PFSK-1 (cell line): ENCODE results near the gene SCN8A.

ENCODE experiments used
- POLR2AphosphoS5 ChIP-seq: IDR thresholded peaks from 2 replicates; pipeline ENCODE4 v1.6.1; 2012; ENCODE audit warnings: low read depth, mild to moderate bottlenecking, control low read depth, low read length, moderate library complexity
- REST ChIP-seq, 2 experiments: IDR thresholded peaks; 2 replicates each; pipeline versions ENCODE4 v1.6.1 to v1.8.0; 2011 to 2012; ENCODE audit warnings: low read depth in 2 of 2, low read length in 2 of 2, control low read depth in 1 of 2, inconsistent platforms in 1 of 2, mild to moderate bottlenecking in 1 of 2, moderate library complexity in 1 of 2; ENCODE audit not compliant: insufficient read depth in 1 of 2

GRCh38 chr12:51845482-51845881 lies 254.4 kb downstream of the SCN8A start:
- TF ChIP-seq POLR2AphosphoS5 (no peak), REST (IDR thresholded peaks at IDR 0.05; ENCODE audit: insufficient read depth in 1 of 2, low read depth in 2 of 2, low read length in 2 of 2) (no peak)
